Activated T-cell treated with anti-CD3 and anti-CD28 coated beads, Interleukin-2, amount 50 U/mL, for 24 hours (primary cell): ENCODE measurements around the gene PFN3.
"Not testable (repeated sequence)": the region's sequence is repeated elsewhere in the genome, so short reads cannot be mapped to it uniquely, and the experiment has no call there.

Experiments used
- DNase-seq: peaks from one replicate; pipeline ENCODE4 v3.0.0-alpha.2; 2020
- H3K27ac Mint-ChIP-seq: 2 replicates; pipeline ENCODE4 v1.8.0; 2020; ENCODE audit warnings: mild to moderate bottlenecking, mixed read lengths
- H3K27me3 Mint-ChIP-seq: 2 replicates; pipeline ENCODE4 v1.8.0; 2020; ENCODE audit warnings: mixed read lengths
- H3K36me3 Mint-ChIP-seq: 2 replicates; pipeline ENCODE4 v1.8.0; 2020; ENCODE audit warnings: low read depth, mixed read lengths
- H3K4me1 Mint-ChIP-seq: 2 replicates; pipeline ENCODE4 v1.8.0; 2020; ENCODE audit warnings: low read depth, mixed read lengths
- H3K4me3 Mint-ChIP-seq: 2 replicates; pipeline ENCODE4 v1.8.0; 2020; ENCODE audit warnings: mild to moderate bottlenecking, moderate library complexity, mixed read lengths
- H3K9me3 Mint-ChIP-seq: 2 replicates; pipeline ENCODE4 v1.8.0; 2020; ENCODE audit warnings: mixed read lengths

Gene PFN3

GRCh38 chr5:177421062-177421798, 20.8 kb upstream of the PFN3 start:
- Mint-ChIP-seq H3K4me1 (peaks cover 12% of the 10 kb centered on the region), H3K27ac (no peak overlapping the region), H3K27me3 (no peaks in the 10 kb centered on the region), H3K4me3 (no peak overlapping the region), H3K36me3 (peaks cover 1% of the 10 kb centered on the region), H3K9me3 (no peaks in the 10 kb centered on the region)
- DNase-seq, result no peak

- not testable (repeated sequence) for H3K36me3 Mint-ChIP-seq, H3K9me3 Mint-ChIP-seq, H3K27me3 Mint-ChIP-seq, DNase-seq, H3K4me3 Mint-ChIP-seq, H3K27ac Mint-ChIP-seq, H3K4me1 Mint-ChIP-seq
Measured at GRCh38 chr5:177420472-177420871, 20.0 kb upstream of the PFN3 start.

GRCh38 chr5:177419046-177419445, 18.6 kb upstream of the PFN3 start:
- no peak for DNase-seq
- Mint-ChIP-seq H3K4me1 (peaks cover 8% of the 10 kb centered on the region), H3K27ac (no peak overlapping the region), H3K36me3 (no peaks in the 10 kb centered on the region), H3K9me3 (no peaks in the 10 kb centered on the region), H3K4me3 (no peak overlapping the region), H3K27me3 (no peaks in the 10 kb centered on the region)

- not testable (repeated sequence) for DNase-seq, H3K27ac Mint-ChIP-seq, H3K4me3 Mint-ChIP-seq, H3K27me3 Mint-ChIP-seq, H3K36me3 Mint-ChIP-seq, H3K9me3 Mint-ChIP-seq
- peaks cover 25% of the 10 kb centered on the region for H3K4me1 Mint-ChIP-seq
Measured at GRCh38 chr5:177417081-177417480, 16.6 kb upstream of the PFN3 start.

- peaks cover 39% of the 10 kb centered on the region for H3K4me1 Mint-ChIP-seq
- no peak overlapping the region for H3K4me3 Mint-ChIP-seq
- H3K9me3 Mint-ChIP-seq, result no peaks in the 10 kb centered on the region
- no peaks in the 10 kb centered on the region for H3K36me3 Mint-ChIP-seq
- DNase-seq, result no peak
- no peak overlapping the region for H3K27ac Mint-ChIP-seq
- H3K27me3 Mint-ChIP-seq, result no peaks in the 10 kb centered on the region
Measured at GRCh38 chr5:177414481-177414880, 14.0 kb upstream of the PFN3 start.

GRCh38 chr5:177412603-177413233, 12.3 kb upstream of the PFN3 start:
- DNase-seq, result peak; percentile 55
- Mint-ChIP-seq H3K4me3 (peak overlapping the region; percentile 5), H3K36me3 (no peaks in the 10 kb centered on the region), H3K27ac (peak overlapping the region; percentile 85), H3K9me3 (no peaks in the 10 kb centered on the region), H3K27me3 (no peaks in the 10 kb centered on the region), H3K4me1 (peaks cover 39% of the 10 kb centered on the region)

- H3K9me3 Mint-ChIP-seq, result no peaks in the 10 kb centered on the region
- H3K4me3 Mint-ChIP-seq, result no peak overlapping the region
- no peak for DNase-seq
- peaks cover 38% of the 10 kb centered on the region for H3K4me1 Mint-ChIP-seq
- H3K36me3 Mint-ChIP-seq, result no peaks in the 10 kb centered on the region
- H3K27me3 Mint-ChIP-seq, result no peaks in the 10 kb centered on the region
- H3K27ac Mint-ChIP-seq, result no peak overlapping the region
Measured at GRCh38 chr5:177410575-177410974, 10.1 kb upstream of the PFN3 start.

- Mint-ChIP-seq H3K4me1 (peaks cover 44% of the 10 kb centered on the region), H3K9me3 (no peaks in the 10 kb centered on the region), H3K27ac (no peak within 1 kb of the TSS), H3K36me3 (no peaks in the 10 kb centered on the region), H3K27me3 (no peaks in the 10 kb centered on the region), H3K4me3 (no peak within 1 kb of the TSS)
- no peak for DNase-seq
Measured at GRCh38 chr5:177409043-177409801, 8.8 kb upstream of the PFN3 start, which contains the start of gene F12. TSS of gene F12 (minus strand) at chr5:177409564. CDS start at chr5:177409527, 37 bp downstream.

- Mint-ChIP-seq H3K4me3 (no peak overlapping the region), H3K9me3 (no peaks in the 10 kb centered on the region), H3K27ac (no peak overlapping the region), H3K27me3 (peaks cover 27% of the 10 kb centered on the region), H3K36me3 (no peaks in the 10 kb centered on the region), H3K4me1 (peaks cover 40% of the 10 kb centered on the region)
- no peak for DNase-seq
Measured at GRCh38 chr5:177405805-177406204, 5.3 kb upstream of the PFN3 start.

- Mint-ChIP-seq H3K27me3 (peaks cover 27% of the 10 kb centered on the region), H3K4me1 (peaks cover 35% of the 10 kb centered on the region), H3K36me3 (no peaks in the 10 kb centered on the region), H3K9me3 (no peaks in the 10 kb centered on the region), H3K4me3 (peak overlapping the region; percentile 15), H3K27ac (peak overlapping the region; percentile 20)
- no peak for DNase-seq
Measured at GRCh38 chr5:177405312-177405711, 4.9 kb upstream of the PFN3 start.

GRCh38 chr5:177404641-177405179, 4.2 kb upstream of the PFN3 start:
- Mint-ChIP-seq H3K9me3 (no peaks in the 10 kb centered on the region), H3K36me3 (no peaks in the 10 kb centered on the region), H3K4me3 (peak overlapping the region; percentile 77), H3K27me3 (peaks cover 27% of the 10 kb centered on the region), H3K4me1 (peaks cover 35% of the 10 kb centered on the region), H3K27ac (peak overlapping the region; percentile 66)
- no peak for DNase-seq

- peak overlapping the region; percentile 66 for H3K27ac Mint-ChIP-seq
- H3K4me1 Mint-ChIP-seq, result peaks cover 33% of the 10 kb centered on the region
- no peaks in the 10 kb centered on the region for H3K36me3 Mint-ChIP-seq
- H3K4me3 Mint-ChIP-seq, result peak overlapping the region; percentile 77
- peaks cover 27% of the 10 kb centered on the region for H3K27me3 Mint-ChIP-seq
- peak; percentile 90 for DNase-seq
- H3K9me3 Mint-ChIP-seq, result no peaks in the 10 kb centered on the region
Measured at GRCh38 chr5:177403792-177404640, 3.6 kb upstream of the PFN3 start.

- peak overlapping the region; percentile 77 for H3K4me3 Mint-ChIP-seq
Measured at GRCh38 chr5:177403102-177403791, 2.8 kb upstream of the PFN3 start.

More at GRCh38 chr5:177403102-177403791, 2.8 kb upstream of the PFN3 start:
- Mint-ChIP-seq H3K4me1 (peaks cover 33% of the 10 kb centered on the region), H3K36me3 (no peaks in the 10 kb centered on the region), H3K9me3 (no peaks in the 10 kb centered on the region), H3K27ac (peak overlapping the region; percentile 30), H3K27me3 (peaks cover 27% of the 10 kb centered on the region)
- DNase-seq, result no peak
